Fibroblast of peridontal ligament (primary cell): Measurements from ENCODE around the gene TM9SF1.

Source experiments
- DNase-seq: peaks from one replicate; pipeline ENCODE4 v3.0.0-alpha.2; 2010; ENCODE audit errors: extremely low read depth

The TM9SF1 gene

DNA sequence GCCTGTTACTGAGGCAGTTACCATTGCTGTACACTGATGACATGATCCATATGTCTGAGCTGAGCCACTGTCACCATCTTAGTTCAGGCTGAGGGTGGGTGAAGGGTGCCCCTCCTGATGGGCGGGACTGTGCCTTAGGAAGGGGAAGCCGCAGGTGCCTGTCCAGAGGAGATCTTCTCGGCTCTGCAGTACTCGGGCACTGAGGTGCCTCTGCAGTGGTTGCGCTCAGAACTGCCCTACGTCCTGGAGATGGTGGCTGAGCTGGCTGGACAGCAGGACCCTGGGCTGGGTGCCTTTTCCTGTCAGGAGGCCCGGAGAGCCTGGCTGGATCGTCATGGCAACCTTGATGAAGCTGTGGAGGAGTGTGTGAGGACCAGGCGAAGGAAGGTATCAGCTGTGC, 44.2 kb downstream of the TM9SF1 start:
- DNase-seq: no peak

DNA sequence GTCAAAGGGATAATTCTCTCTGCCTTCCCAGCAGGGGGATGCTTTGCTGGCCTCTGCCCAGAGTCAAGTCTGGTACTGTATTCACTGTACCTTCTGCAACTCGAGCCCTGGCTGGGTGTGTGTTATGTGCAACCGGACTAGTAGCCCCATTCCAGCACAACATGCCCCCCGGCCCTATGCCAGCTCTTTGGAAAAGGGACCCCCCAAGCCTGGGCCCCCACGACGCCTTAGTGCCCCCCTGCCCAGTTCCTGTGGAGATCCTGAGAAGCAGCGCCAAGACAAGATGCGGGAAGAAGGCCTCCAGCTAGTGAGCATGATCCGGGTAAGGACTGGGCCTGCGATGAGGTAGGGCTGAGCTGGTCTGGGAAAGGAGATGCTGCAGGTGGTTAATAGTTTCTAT, 44.7 kb downstream of the TM9SF1 start:
- no peak for DNase-seq

DNA sequence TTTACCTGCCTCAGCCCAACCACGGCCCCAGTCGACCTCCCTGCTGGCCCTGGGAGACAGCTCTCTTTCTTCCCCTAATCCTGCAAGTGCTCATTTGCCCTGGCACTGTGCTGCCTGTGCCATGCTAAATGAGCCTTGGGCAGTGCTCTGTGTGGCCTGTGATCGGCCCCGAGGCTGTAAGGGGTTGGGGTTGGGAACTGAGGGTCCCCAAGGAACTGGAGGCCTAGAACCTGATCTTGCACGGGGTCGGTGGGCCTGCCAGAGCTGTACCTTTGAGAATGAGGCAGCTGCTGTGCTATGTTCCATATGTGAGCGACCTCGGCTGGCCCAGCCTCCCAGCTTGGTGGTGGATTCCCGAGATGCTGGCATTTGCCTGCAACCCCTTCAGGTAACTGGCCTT, 45.2 kb downstream of the TM9SF1 start:
- DNase-seq: no peak

DNA sequence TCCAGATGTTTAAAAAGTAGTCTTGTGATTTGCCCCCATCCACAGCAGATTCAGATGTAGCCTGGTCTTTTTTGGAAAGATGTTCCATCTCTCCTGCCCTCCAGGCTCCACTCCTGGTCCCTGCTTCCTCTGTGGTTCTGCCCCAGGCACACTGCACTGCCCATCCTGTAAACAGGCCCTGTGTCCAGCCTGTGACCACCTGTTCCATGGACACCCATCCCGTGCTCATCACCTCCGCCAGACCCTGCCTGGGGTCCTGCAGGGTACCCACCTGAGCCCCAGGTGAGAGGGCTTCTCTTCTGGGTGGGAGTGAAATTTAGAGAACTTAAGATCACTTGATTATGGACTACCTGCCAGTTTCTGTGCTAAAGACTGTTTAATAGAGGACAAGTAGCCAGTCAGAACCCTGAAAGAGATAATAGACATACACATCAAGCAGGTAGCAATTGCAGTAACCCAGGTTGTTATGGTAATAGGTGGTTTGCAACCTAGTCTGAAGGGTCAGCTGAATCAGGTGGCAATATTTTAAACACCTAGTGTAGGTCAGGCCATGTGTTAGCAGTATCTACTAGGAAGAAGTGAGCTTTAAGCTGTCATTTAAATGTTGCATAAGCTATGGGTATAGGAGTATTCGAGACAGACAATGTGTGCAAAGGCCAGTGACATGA, 45.8 kb downstream of the TM9SF1 start:
- DNase-seq: no peak

DNA sequence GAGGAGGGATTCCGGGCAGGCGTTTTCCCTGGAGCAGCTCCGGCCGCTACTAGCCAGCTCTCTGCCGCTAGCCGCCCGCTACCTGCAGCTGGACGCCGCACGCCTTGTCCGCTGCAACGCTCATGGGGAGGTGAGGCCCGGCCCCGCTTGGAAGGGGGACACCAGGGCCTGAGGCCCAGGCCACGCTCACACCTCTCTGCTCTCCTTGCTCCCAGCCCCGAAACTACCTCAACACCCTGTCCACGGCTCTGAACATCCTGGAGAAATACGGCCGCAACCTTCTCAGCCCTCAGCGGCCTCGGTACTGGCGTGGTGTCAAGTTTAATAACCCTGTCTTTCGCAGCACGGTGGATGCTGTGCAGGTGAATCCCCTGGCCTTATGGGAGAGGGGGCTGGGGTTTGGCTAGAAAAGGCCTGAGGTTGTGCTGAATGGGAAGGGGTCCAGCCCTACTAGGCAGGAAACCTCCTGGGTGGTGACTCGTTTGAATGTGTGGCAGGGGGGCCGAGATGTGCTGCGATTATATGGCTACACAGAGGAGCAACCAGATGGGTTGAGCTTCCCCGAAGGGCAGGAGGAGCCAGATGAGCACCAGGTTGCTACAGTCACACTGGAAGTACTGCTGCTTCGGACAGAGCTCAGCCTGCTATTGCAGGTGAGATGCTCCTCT, 47.3 kb downstream of the TM9SF1 start:
- no peak for DNase-seq

DNA sequence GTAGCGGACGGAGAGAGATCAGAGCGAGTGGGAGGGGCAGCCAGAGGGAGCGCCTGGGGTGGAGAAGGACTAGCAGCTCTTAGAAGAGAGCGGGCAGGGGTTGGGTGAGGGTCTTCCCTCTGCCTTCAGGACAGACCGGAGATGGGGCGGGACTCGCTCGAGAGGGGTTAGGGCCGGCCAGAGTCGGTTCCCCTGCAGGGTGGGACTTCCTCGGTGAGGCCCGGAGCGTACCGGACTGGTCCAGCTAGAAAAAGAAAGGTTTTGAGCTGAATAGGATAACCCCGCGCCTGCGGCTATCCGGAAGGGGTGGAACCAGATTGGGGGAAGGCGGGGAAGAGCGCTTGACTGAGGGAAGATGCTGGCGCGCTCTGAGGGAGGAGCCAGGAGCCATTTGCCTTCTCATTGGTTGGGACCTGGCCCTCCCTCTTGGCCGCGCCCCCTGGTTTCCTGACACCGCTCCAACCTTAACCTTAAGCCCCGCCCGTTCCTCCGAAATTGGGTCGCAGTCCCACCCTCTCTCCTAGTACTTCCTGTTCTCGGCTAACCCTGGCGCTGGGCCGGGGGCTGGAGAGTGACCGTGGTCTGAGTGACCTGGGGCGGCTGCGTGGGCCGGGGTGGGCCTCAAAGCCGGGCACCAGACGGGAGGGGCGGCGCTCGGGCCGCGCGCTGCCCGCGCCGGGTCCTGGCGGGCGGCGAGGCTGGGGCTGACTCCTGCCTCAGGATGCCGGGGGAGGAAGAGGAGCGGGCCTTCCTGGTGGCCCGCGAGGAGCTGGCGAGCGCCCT, 48.1 kb downstream of the TM9SF1 start, which contains the start of gene RNF31:
Gene RNF31, plus strand, starts transcription at position 521 of the 783 bp plus-strand sequence. Its CDS starts 201 bp downstream, at position 722.
- DNase-seq: peak; percentile 97

DNA sequence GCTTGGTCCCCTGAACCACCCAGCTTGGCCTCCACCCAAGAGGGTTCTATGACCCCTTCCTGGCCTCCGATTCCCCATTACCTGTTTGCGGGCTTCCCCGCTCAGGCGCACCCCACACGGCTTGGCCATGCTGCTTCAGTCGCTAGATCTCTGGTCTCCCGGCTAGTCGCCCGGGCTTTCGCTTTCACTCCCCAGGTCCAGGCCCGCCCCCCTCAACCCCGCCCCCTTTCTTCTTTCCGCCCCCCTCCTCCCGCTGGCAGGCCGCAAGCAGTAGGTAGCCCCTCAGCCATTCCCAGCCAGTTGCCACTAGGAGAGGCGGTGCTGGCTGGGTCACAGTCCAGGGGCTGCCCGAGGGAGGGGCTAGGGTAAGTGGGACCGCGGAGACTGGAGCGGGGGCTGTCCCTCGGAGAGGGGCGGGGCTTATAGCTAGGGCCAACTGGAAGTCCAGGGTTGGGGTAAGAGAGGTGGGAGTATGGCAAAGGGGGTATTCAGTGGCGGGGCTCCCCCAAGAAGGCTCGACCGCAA, 48.7 kb downstream of the TM9SF1 start, which contains the start of gene PSME2:
Gene PSME2, minus strand, starts transcription at position 158 of the 525 bp plus-strand sequence. Its CDS starts 29 bp downstream, at position 129.
- DNase-seq: peak; percentile 89

DNA sequence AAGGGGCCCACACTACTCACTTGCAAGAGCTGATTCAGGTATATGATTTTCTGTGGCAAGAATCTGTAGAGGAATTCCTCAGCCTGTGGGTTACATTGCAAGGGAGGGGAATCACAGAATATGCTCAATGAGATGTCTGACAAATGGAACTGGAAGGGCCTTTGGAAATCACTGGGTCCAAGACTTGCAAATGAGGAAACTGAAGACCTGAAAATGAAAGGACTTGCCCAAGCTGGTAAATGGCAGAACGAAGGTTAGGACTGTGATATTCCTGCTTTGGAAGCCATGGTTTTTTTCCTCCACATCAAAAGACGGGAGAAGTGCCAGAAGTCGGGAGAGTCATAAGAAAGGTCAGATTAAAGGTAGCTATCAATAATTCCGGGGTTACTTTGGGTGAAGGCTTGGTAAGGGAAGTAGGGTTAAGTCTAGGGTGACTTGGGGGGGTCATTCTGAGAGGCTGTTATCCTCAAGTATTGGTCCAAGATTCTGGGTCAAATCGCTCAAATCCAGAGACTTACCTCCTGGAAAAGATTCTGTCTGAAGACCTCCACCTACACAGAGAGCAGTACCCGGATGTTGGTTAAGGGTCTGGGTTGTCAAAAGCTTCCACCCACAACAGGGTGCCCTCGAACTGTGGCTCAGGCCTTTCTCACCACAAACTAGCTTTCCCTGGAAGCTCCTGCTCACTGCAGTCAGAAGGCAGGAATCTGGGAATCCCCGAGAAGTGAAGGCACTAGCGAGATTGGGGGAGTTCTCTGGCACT, 49.4 kb downstream of the TM9SF1 start:
- DNase-seq: peak; percentile 10

DNA sequence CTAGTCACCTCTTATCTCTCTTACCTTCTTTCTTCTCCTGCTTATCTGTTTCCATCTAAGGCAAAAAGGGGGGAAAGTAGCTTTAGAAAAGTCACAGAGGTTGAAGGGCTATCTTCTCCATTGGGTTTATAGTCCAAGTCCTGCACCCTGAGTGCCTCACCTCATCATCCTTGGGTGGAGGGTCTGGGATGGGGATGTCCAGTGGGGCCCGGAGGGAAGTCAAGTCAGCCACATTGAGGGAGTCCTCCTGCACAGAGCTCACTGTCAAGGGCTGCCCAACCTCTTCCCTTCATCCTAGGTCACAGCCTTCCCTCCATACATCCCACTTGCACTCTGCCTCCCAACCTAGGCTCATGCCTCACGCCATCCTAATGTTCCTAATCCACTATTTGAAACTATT, 50.0 kb downstream of the TM9SF1 start:
- DNase-seq: no peak

DNA sequence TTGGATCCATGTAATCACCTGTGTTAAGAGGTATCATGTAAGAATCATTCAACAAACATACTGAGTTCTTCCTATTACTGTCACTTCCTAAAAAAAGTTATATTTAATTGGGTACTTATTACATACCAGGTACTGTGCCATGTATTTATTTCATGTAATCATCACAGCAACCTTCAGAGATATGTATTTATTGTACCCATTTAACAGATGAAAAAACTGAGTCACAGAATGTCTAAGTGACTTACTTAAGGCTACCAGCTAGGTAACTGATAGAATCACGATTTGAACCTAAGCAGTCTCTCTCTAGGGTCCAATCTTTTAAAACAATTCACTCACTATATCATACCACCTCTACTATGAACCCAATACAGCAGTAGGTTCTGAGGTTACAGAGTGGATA, 50.8 kb downstream of the TM9SF1 start:
- no peak for DNase-seq

DNA sequence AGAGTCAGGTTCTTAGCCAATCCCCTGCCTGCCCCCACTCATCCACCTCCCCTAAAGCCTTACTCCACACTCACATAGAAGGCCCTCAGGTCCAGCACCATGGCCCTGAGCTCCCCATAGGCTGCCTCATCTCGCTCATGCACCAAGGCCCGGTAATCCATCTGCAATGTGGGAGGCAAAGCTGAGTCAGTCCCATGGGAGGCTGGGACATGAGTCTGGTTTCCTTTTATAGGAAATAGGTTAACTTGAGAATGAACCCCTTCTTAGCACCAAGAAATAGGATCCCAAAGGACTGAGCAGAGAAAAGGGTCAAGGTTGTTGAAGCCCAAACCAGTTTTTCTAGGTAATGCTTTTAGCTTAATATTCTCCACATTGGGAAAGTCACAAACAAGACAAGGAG, 51.7 kb downstream of the TM9SF1 start:
- DNase-seq: peak; percentile 45

DNA sequence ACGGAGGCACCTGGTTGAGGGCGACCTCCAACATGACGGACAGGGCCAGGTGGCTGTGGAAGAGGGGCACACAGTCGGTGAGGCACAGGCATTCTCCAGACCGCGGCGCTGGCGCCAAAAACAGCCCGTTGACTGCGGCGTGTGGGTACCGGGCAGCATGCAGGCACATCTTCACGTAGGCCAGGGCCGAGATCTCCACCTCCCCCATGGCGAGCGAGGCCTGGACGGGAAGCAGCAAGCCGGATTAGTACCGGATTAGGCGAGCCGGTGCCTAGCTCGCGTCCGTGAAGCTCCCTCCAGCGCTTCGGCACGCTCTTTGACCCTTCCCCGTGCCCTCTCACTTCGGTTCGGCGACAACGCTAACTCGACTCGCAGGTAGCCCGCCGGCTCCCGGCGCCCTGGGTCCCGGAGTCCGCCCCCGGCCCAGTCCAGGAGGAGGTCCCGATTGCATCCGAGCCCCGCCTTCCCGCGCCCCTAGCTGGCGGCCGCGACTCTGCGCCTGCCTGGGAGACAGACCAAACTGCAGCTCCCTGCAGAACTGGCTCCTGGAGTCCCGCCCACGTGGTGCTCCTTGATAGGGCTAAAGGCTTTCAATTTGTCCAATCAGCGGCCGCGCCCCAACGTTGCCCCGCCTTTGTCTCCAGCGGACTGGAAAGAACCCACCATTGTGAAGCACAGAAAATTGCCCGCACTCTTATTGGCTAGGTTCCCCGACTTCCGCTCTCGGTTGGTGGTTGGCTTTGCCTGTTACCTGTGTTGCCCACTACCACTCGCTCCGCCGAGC, 54.0 kb downstream of the TM9SF1 start, which contains the start of gene EMC9:
Gene EMC9, minus strand, starts transcription at position 495 of the 784 bp plus-strand sequence. Its CDS starts 287 bp downstream, at position 208.
- DNase-seq: peak; percentile 98

DNA sequence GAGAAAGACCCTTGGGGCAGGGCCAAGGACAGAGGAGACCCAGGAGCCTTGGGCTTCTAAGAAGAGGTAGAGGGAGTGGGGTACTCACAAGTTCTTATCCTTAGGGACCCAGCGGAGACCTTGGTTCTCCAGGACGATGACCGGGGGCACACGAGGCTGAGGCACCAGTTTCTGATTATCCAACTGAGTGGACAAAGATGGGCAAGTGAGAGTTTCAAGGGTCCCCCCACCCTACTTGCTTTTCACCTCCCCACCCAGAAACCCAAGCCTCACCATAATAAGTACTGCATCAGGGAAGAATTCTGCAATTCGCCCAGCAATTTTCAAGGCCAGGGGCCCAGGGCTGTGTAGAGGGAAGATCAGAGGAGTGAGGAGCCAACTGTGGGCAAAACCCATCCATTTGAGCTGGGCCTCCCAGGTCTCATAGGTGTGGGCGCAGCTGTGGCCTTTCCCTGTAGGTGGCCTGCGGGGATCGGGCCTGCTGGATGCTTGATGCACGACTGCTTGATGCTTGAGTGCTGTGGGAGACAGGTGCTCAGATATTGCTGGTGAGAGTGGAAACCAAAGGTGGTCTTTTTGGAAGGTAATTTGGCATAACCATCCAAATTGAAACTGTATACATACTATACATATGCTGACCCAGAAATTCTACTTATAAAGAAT, 55.8 kb downstream of the TM9SF1 start:
- no peak for DNase-seq
